ENCODE results near the gene CBX7.

Gene CBX7

DNA sequence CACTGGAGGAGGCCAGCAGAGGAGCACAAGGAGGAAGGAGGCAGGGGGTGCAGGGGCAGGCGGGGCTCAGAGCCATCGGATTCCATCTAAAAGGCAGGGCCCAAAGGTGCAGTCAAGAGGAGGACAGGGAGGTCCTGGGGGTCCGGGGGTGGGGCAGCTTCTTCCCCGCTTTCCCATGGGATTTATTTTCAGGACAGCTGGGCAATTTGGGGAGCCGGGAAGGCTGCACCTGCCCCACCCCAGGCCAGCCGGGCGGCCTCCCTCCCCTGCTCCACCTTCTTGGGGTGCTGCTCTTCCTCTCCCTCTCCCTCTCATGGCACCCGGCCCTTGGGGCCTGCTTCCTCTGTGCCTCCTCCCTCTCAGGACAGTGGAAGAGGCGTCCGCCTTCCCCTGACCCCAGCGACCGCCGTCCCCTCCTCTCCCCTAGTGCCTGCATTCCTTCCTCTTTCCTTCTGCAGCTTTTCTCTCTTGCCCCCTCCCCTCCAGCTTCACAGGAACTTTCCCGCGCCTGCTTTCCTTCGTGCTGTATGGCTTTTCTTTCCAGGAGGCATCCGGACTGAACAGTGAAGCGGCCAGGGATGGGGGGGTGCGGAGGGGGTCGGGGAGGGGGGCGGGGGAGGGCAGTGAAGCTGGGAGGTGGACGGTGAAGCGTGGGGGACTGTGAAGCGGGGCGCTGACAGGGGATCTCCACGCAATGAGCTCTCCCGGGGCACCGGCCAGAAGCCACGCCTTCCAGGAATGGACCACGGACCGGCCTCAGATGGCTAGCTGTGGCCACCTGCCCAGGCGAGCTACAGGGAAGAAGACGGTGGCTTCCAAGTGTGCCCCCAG, 28.5 kb downstream of the CBX7 start:
- DNase-seq (ENCODE audit: low spot score), result no peak

DNA sequence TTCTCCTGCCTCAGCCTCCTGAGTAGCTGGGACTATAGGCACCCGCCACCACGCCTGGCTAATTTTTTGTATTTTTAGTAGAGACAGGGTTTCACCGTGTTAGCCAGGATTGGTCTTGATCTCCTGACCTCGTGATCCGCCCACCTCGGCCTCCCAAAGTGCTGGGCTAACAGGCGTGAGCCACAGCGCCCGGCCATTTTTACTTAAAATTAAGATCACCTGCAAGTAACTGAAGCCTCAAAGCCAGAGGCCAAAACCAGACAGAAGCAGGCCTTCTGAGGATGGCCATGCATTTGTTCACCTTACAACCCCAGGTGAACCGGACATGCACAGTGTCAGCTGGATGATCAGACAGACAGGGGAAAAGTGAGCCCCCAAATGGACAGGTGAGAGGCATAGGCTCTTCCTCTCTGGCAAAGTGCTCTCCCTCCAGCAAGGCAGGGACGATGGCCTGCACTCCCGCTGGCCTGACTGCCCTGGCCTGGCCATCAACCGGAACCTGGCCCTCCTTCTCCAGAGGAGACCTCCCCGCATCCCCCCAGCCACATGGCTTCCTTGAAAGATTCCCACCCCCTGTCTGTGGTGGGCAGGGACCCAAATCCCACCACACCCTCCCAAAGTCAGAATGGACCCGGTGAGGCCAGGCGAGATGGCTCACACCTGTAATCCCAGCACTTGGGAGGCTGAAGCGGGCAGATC, 29.6 kb downstream of the CBX7 start:
- DNase-seq (ENCODE audit: low spot score), result no peak

DNA sequence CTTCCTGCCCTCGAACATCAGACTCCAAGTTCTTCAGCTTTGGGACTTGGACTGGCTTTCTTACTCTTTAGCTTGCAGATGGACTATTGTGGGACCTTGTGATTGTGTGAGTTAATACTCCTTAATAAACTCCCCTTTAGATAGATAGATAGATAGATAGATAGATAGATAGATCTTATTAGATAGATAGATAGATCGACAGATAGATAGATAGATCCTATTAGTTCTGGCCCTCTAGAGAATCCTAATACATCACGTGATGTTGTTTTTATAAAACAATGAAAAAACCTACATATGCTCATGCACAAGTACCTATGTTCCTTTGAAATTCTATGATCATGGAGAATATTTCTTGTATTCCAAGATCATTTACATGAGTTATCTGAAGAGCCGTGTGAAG, 31.5 kb downstream of the CBX7 start:
- no peak for DNase-seq (ENCODE audit: low spot score)

DNA sequence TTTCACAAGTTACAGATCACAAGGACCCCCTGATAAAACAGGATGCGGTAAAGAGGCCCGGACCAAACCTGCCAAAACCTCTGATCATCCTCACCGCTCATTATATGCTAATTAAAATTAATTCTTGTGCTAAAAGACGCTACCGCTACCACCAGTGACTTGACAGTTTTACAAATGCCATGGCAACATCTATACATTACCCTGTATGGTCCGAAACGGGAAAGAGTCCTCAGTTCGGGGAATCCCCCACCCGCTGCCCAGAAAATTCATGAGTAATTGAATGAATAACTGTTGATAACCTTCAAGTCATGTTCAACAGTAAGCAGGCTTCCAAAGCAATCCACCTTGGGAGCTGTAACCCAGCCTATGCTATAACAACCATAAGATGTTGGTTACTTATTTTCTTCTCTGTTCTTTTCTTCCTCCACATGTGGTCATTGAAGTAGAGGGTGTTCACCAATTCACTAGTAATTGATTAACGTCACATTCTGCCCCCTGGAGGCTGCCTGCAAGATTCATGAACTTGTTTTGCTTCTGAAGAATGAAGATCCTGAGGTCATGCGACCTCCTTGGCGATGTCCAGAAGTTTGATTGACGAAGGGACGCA, 34.8 kb downstream of the CBX7 start:
- peak; percentile 59 for DNase-seq (ENCODE audit: low spot score)

DNA sequence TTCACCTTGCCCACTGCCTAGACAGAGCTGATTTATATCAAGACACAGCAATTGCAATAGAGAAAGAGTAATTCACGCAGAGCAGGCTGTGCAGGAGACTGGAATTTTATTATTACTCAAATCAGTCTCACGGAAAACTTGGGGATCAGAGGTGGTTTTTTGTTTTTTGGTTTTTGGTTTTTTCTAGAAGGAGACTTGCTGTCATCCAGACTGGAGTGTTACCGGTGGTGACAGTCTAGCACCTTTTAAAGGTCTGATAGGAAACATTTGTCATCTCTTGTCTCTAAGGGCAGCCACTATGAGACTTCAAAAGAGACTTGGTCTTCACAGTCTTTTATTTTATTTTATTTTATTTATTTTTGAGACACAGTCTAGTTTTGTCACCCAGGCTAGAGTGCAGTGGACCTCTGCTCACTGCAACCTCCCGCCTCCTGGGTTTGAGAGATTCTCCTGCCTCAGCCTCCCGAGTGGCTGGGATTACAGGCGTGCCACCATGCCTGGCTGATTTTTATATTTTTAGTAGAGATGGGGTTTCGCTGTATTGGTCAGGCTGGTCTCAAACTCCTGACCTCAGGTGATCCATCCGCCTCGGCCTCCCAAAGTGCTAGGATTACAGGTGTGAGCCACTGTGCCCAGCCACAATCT, 36.4 kb downstream of the CBX7 start:
- DNase-seq (ENCODE audit: low spot score), result no peak

DNA sequence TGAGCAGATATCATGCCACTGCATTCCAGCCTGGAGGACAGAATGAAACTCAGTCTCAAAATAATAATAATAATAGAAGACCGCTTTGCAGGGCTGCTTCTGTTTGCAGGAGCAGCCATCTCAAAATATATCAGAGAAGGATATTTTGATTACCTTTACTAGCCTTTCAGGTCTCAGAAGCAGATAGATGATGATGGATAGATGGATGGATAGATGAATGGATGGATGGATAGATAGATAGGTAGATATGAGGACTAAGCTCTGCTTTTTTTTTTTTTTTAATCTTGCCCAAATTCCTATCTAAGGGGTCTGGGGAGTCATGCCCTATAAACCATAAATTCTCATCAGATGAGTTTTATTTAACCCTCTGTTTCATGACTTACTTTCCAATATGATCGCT, 36.9 kb downstream of the CBX7 start:
- DNase-seq (ENCODE audit: low spot score), result no peak

DNA sequence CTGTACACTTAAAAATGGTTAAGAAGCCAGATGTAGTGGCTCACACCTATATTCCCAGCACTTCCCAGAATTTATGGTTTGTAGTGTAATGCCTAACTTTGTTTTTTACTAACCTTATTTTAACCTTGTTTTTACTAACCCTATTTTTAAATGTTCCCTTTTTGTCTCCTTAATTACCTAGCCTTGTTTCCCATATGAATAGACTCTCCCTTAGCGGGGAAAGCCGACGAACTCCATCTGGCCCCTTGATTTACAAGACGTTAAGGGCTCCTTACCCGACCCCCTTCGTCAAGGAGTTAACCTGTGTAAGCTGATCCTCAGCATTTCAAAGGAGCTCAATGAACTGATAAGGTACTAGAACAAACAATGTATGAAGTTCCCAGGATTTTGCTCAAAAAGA, 38.4 kb downstream of the CBX7 start:
- no peak for DNase-seq (ENCODE audit: low spot score)

DNA sequence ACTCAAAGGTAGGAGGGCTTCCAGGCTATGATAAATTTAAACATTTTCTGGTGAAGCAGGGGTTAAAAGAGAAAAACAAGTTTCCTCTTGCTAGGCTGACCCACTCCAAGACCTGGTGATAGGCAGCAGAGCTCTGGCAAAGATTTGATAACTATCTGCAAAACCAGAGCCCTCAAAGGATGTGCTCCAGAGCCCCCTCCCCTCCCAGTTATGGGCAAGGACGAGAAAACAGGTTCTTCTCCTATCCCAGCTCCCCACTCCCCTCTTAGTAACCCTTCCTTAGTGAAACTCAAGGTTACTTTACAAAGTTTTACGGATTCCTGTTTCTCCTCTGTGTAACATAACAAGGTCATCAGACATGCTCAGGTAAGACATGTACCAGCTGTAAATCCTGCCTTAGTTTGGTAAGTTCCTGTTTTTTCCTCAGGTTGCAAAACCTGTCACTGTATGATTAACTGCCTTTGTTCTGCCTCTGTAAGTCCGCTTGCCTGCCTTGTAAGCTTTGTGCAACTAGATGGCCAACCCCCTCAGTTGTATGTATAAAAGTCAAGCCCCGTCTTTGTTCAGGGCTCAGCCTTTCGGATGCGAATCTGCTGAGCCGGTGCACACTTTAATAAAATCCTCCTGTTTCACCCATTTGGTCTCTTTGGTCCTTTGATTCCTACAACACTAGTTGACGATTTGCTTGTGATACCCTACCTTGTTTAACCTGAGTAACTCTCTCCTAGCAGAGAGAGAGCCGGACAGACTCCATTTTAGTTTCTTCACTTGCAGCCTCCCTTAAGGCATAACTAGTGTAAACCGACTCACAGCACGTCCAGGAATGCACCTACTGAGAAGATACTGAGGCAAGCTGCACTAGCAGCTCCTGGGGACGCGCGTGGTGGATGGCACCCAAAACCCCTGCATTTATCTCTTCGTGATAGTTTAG, 41.6 kb downstream of the CBX7 start:
- peak; percentile 13 for DNase-seq (ENCODE audit: low spot score)

DNA sequence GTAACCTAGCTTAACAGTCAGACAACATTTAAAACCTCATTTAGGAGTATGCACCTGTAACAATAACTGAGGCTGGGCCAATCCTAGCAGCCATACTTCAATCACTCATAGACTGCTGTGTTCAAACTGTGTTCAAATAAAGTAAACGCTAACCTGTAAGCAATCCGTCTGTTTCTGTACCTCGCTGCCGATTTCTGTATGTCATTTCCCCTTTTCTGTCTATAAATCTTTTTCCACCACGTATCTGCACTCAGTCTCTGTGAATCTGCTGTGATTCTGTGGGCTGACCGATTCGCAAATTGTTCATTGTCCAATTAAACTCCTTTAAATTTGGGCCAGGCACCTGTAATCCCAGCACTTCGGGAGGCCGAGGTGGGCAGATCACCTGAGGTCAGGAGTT, 43.1 kb downstream of the CBX7 start:
- no peak for DNase-seq (ENCODE audit: low spot score)

DNA sequence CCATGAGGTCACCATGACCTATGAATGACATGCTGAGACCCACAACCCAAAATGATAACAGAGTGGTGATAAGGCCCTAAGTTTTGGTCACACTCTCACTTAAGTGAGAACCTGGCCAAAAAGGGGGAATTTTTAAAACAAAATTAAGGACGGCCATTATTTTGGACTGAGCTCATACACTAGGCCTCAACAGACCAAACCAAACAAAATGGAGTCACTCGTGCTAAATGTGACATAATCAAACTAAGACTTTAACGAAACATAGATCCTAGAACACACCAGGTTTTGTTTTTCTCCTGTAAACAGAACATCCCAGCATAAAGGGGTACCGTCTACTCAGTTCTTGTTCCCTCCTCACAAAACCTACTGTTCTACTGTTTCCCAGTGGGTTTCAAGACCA, 44.0 kb downstream of the CBX7 start:
- DNase-seq (ENCODE audit: low spot score), result no peak

DNA sequence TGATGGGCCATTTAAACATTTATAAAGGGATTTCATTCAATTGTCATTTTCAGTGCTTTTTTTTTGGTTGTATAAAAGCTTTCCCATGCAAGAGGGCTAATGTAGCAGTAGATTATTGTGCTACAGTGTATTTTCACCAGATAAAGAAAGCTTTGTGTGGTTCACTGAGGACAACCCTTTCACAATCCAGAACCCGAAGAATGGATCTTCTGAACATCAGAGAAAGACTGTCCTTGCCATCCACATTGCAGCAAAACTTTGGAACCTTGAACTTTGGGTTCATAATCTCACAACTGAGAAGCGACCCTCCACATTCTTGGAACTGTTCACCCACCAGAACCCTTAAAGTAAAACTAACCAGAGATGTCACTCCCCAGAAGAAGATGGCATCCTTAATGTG, 46.2 kb downstream of the CBX7 start:
- no peak for DNase-seq (ENCODE audit: low spot score)

DNA sequence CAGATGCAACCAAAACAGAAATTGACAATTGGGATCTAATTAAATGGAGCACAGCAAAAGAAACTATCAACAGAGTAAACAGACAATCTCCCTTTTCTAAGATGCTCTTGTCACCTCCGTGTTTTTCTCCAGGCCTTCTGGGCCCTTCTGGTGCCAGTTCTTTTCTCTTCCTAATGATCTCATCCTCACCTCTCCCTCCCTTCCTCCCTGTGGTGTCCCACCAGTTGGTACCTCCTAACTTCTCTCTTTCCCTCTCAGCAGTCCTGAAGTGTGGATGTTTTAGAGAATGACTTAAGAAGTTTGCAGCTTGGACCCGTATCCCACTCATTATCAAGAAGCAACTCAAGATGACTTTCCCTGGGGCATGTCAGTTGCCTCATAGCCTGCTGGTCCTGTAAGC, 49.0 kb downstream of the CBX7 start:
- no peak for DNase-seq (ENCODE audit: low spot score)

DNA sequence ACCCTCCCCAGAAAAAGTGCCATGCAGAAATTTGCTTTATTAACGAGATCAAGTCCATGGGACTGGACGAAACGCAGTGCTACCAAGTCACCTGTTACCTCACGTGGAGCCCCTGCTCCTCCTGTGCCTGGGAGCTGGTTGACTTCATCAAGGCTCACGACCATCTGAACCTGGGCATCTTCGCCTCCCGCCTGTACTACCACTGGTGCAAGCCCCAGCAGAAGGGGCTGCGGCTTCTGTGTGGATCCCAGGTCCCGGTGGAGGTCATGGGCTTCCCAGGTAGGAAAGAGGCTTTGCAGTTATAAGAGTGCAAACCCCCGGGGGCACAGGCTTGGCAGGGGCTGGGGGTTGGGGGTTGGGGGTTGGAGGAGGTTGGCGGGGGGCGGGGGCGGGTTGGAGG, 51.3 kb downstream of the CBX7 start:
- DNase-seq (ENCODE audit: low spot score), result no peak

DNA sequence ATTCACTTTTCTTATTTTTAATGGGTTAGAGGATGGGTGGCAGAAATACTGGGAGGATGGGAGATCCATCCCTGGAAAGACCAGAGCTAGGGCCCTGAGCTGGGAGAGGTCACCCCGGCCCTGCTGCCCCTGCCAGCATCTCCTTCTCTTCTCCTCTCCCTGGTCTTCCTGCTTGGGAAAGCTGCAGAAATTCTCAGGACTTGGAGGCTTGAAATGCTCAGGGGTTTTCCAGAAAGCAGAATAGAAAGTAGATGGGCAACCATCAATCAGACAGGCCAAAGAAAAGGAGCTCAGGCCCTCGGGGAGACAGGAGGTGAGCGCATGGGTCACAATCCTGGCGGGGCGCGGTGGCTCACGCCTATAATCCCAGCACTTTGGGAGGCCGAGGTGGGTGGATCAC, 53.9 kb downstream of the CBX7 start:
- no peak for DNase-seq (ENCODE audit: low spot score)

DNA sequence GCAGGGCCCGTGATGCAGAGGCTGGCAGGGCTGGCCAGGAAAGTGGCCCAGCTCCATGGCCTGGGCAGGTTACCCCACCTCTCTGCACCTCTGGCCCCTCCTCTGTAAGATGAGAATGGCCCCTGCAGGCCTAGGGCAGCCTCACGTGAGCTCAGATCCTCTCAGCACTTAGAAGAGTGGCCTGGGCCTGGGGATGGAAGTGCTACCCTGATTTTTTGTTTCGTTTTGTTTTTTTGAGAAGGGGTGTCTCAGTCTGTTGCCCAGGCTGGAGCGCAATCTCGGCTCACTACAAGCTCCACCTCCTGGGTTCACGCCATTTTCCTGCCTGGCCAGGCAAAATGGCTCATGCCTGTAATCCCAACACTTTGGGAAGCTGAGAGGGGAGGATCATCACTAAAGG, 54.5 kb downstream of the CBX7 start:
- no peak for DNase-seq (ENCODE audit: low spot score)

DNA sequence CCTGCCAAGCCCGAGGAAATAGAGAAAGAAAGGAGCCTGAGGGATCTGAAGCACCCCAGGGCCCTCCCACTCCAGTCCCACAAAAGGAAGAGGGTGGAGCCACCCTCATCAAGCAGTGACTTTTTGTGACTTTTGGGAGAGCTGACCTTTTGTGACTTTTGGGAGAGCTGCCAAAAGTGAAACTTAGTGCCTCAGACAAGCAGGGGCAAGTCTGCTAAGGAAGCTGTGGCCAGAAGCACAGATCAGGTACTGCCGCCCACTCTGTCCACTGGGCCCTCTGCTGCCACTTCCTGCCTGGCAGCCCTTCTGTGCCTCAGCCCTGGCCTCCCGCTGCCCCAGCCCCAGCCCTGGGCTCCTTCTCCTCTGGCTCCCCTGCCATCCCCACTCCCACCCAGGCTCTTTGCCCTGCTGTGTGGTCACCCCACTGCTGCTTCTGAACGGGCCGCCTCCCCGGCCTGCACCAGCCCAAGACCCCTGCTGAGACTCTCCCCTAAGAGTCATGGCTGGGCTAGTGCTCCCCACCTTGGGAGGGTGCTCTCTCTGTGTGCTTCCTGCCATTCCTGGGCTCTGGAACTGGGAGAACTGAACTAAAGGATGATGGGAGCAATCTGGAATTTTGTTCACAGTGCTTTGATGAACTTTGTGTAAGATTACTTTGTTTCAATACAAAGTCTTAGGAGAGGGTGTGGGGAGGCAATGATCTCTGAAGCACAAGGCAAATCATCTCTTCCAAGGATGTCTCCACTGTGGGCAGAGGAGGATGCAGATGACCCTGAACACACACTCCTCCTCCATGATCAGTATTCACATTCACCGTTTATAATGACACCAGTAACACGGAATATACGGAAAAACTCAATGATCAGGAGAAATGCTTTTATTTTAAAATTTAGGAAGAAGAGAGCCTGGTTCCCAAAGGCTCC, 55.1 kb downstream of the CBX7 start, which contains the start of gene APOBEC3H:
TSS of gene APOBEC3H (plus strand) at position 147 of the 923 bp plus-strand sequence. CDS start 3,035 bp downstream, outside the sequence.
- peak; percentile 22 for DNase-seq (ENCODE audit: low spot score)

DNA sequence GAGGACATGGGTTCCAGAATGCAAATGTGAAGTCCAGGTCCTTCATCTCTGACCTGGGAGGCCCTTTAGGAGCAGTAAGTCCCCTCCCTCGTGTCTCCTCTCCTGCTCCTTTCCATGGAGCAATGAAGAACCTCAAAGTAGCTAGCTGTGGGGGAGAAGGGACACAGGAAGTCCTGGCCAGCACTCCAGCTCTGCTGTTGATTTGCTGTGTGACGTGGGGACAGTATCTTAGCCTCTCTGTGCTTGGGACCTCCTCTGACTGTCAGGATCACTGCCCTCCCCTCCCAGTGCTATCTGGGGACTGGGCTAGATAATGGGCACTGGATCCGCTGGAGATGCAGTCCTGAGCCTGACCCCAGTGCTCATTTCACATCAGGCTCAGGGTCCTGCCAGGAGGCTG, 56.5 kb downstream of the CBX7 start:
- no peak for DNase-seq (ENCODE audit: low spot score)

DNA sequence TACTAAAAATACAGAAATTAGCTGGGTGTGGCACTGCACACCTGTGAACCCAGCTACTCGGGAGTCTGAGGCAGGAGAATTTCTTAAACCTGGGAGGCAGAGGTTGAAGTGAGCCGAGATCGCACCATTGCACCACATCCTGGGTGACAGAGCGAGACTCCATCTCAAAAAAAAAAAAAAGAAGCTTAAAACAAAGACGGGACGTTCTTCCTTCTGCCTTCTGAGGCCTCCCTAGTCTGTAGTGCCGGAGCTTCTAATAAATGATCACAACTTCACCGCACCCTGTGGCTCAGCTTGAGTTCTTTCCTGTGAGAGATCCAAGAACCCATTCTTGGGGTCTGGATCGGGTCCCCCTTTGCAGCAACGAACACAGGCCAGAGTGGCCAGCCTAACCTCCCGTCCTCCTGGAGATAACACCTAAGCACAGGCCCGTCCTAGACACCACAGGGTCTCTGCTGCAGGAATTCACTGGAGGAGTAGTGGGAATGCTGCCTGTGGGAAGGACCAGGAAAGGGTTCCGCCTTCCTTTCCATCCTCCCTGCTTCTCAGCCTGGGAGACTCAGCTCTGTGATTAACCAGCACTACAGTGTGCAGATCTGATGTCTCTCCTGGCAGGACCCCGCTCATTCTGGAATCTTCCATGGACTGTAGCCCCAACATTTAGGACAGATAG, 57.6 kb downstream of the CBX7 start:
- no peak for DNase-seq (ENCODE audit: low spot score)

DNA sequence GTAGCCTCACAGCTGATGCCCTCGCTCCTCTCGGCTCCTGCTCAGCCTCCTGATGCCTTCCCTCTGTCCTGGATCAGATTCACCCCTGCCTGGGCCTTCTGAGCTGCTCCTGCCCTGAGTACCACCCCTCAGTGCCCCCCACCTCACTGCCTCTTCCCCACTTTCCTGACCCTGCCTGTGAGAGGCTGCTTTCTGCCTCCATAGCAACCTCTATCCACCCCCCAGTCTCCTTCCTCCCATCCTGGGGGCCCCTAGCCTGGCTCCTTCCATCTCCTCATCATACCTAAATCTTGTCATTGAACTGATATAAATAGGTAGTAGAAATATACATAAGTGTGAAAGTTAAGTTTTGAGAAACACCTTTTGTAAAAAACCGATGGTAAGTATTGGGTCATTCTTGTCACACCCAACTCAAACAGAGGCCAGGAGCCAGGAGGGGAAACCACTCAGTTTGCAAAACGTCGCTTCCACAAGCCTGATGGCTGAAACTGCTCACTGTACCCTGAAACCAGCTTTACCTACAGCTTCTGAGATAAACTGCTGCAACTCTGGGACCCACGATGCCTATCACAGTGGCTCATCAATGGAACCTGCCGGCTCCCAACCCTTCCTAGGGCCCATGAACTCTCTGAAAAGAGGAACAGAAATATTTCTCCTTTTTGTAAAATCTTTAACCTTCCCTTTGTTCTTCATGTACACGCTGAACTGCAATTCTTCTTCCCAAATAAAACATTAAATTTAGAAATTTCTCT, 60.2 kb downstream of the CBX7 start:
- DNase-seq (ENCODE audit: low spot score), result no peak
